CD4-positive, alpha-beta T cell (primary cell): ENCODE results near the gene LGALS14. TPM values are rescaled to one million over a fixed set of nuclear protein-coding genes. Genes with fewer than 3 reads are reported as not detected.
"Not testable (repeated sequence)": the region's sequence is repeated elsewhere in the genome, so short reads cannot be mapped to it uniquely, and the experiment has no call there.

ENCODE experiments used
- ATAC-seq: fragments of 200-7000 bp; cut with Tn5 transposase; one replicate; pipeline ENCODE4 v1.10.0; 2022; ENCODE audit warnings: mild to moderate bottlenecking; ENCODE audit not compliant: poor library complexity
- CTCF ChIA-PET: fragments of 350-600 bp; sonication (Branson Sonifier 250); formaldehyde crosslinking; loops from one replicate; lab custom pipeline; 2021; ENCODE audit warnings: antibody characterized with exemption, inconsistent platforms; lab: Charles Lee
- POLR2A ChIA-PET: fragments of 350-600 bp; sonication (Branson Sonifier 250); formaldehyde crosslinking; loops from one replicate; lab custom pipeline; 2021; ENCODE audit warnings: antibody characterized with exemption, inconsistent platforms; lab: Charles Lee
- DNase-seq, 14 experiments: peaks; one replicate each; pipeline ENCODE4 v3.0.0-alpha.2; 2013 to 2020; ENCODE audit warnings: mixed read lengths in 2 of 14
- H3K27ac ChIP-seq, 2 donors: one replicate each; pipeline versions ENCODE4 v1.5.1 to v1.7.0; 2013; ENCODE audit warnings: low read length in 2 of 2, low read depth in 1 of 2, mild to moderate bottlenecking in 1 of 2
- H3K27me3 ChIP-seq, 2 experiments: 1 replicate in 1 of 2; 2 replicates in 1 of 2; pipeline versions ENCODE4 v1.6.1 to v1.7.0; 2013; ENCODE audit warnings: low read length in 2 of 2, control low read depth in 1 of 2, mild to moderate bottlenecking in 1 of 2, moderate library complexity in 1 of 2; ENCODE audit not compliant: insufficient read depth in 2 of 2, control insufficient read depth in 1 of 2
- H3K36me3 ChIP-seq: one replicate; pipeline ENCODE4 v1.6.1; 2013; ENCODE audit warnings: low read length, control low read depth; ENCODE audit not compliant: insufficient read depth
- H3K4me1 ChIP-seq: one replicate; pipeline ENCODE4 v1.6.1; 2013; ENCODE audit warnings: low read length, control low read depth; ENCODE audit not compliant: insufficient read depth
- H3K4me3 ChIP-seq: one replicate; pipeline ENCODE4 v1.5.1; 2013; ENCODE audit warnings: mild to moderate bottlenecking, low read length, moderate library complexity
- H3K9me3 ChIP-seq, 2 experiments: 1 replicate in 1 of 2; 2 replicates in 1 of 2; pipeline versions ENCODE4 v1.6.1 to v1.7.0; 2013; ENCODE audit warnings: low read length in 2 of 2, mild to moderate bottlenecking in 2 of 2, control low read depth in 1 of 2, moderate library complexity in 1 of 2; ENCODE audit not compliant: control insufficient read depth in 1 of 2, insufficient read depth in 1 of 2
- H3K27ac Mint-ChIP-seq: one replicate; pipeline ENCODE4 v1.8.0; 2020; ENCODE audit warnings: mixed read lengths
- H3K27me3 Mint-ChIP-seq: one replicate; pipeline ENCODE4 v1.8.0; 2021; ENCODE audit warnings: mixed read lengths
- H3K36me3 Mint-ChIP-seq: one replicate; pipeline ENCODE4 v1.8.0; 2021; ENCODE audit warnings: low read depth, mixed read lengths
- H3K4me1 Mint-ChIP-seq: one replicate; pipeline ENCODE4 v1.8.0; 2021; ENCODE audit warnings: low read depth, mixed read lengths
- H3K4me3 Mint-ChIP-seq: one replicate; pipeline ENCODE4 v1.8.0; 2020; ENCODE audit warnings: mild to moderate bottlenecking, mixed read lengths
- H3K9me3 Mint-ChIP-seq: one replicate; pipeline ENCODE4 v1.8.0; 2020; ENCODE audit warnings: mixed read lengths
- intact Hi-C, 2 experiments: fragments of 100-400 bp; cut with DNase I in 1 of 2; cut with micrococcal nuclease in 1 of 2; formaldehyde crosslinking; loops; one replicate each; pipeline versions ENCODE4 v1.15.1 to v1.9.0; 2023 to 2025; cut with DNase I, micrococcal nuclease
- total RNA-seq, 174 experiments: library from RNA in 2 of 174; stranded (reverse) in 2 of 174; gene quantifications; one replicate each; pipeline ENCODE4 v1.2.3 and lab custom pipeline; 2021 to 2026
- TF ChIP-seq, protein P1 (sequence below): fragments of 200-600 bp; IDR thresholded peaks from one replicate; pipeline ENCODE4 v1.8.0; 2022; ENCODE audit warnings: antibody characterized with exemption, mild to moderate bottlenecking

Gene LGALS14
- total RNA-seq, 2 experiments from 2014 or later = not detected

DNA sequence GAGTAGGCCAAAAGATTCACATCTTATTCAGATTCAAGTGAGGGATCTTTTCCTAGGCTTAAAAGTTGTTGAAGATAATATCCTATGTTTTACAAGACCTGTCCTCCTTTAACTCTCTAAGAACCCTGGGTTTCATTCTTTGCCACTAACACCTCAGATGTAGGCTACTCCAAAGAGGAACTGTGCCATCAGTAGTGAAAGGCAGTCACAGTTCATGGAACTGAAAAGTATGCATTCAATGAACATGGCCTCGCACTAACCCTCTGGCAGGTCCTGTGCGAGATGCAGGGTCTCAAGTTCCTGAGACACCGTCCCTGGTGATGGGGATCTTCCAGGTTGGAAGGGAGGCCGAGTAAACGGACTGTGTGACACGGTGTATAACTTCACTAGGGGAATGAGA, 4.3 kb downstream of the LGALS14 start:
- intact Hi-C loops = no loop called here
- Histone ChIP-seq H3K9me3 (no peaks in the 10 kb centered on the region), H3K36me3 (no peaks in the 10 kb centered on the region), H3K4me1 (peaks cover 19% of the 10 kb centered on the region), H3K4me3 (no peak overlapping the region), H3K27ac (no peak overlapping the region), H3K27me3 (no peaks in the 10 kb centered on the region)
- ATAC-seq = no peak
- H3K27ac Mint-ChIP-seq = no peak overlapping the region
- CTCF ChIA-PET = no interaction called here
- POLR2A ChIA-PET = no interaction called here
- H3K4me3 Mint-ChIP-seq = no peak overlapping the region
- H3K27me3 Mint-ChIP-seq = peaks cover 3% of the 10 kb centered on the region
- TF ChIP-seq, protein P1, sequence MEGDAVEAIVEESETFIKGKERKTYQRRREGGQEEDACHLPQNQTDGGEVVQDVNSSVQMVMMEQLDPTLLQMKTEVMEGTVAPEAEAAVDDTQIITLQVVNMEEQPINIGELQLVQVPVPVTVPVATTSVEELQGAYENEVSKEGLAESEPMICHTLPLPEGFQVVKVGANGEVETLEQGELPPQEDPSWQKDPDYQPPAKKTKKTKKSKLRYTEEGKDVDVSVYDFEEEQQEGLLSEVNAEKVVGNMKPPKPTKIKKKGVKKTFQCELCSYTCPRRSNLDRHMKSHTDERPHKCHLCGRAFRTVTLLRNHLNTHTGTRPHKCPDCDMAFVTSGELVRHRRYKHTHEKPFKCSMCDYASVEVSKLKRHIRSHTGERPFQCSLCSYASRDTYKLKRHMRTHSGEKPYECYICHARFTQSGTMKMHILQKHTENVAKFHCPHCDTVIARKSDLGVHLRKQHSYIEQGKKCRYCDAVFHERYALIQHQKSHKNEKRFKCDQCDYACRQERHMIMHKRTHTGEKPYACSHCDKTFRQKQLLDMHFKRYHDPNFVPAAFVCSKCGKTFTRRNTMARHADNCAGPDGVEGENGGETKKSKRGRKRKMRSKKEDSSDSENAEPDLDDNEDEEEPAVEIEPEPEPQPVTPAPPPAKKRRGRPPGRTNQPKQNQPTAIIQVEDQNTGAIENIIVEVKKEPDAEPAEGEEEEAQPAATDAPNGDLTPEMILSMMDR = no peak
- DNase-seq = no peak
- H3K36me3 Mint-ChIP-seq = no peaks in the 10 kb centered on the region
- no peaks in the 10 kb centered on the region for H3K9me3 Mint-ChIP-seq
- H3K4me1 Mint-ChIP-seq = peaks cover 37% of the 10 kb centered on the region

DNA sequence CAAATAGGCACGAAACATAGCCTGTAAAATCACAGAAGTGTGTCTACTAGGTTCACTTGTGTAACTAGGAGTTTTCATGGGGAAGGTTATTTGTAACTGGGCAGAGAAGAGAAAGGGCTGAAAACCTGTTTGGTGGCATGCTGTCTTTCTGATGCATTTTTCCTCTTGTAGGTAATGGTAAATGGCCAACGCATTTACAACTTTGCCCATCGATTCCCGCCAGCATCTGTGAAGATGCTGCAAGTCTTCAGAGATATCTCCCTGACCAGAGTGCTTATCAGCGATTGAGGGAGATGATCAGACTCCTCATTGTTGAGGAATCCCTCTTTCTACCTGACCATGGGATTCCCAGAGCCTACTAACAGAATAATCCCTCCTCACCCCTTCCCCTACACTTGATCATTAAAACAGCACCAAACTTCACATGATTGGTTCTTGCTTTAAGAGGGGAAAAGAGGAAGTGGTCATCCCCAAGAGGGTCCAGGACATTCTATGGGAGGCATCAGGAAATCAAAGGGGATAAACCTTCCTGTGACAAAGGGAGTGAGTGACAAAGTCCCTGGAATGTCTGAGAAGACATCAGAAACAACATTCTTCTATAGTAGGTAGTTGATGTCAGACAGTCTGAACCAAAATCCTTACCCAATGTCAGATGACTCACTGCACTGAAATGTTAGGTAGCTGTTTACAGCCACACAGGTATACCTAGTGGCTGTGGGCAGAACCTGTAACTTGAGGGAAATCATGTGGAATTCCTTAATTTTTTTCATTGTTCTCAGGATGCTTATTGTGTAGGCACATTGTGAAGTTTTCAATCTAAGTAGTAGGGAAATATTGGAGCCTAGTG, 5.0 kb downstream of the LGALS14 start:
- Histone ChIP-seq H3K4me3 (no peak overlapping the region), H3K27ac (no peak overlapping the region), H3K27me3 (no peaks in the 10 kb centered on the region), H3K4me1 (peaks cover 19% of the 10 kb centered on the region), H3K9me3 (no peaks in the 10 kb centered on the region), H3K36me3 (no peaks in the 10 kb centered on the region)
- no peaks in the 10 kb centered on the region for H3K36me3 Mint-ChIP-seq
- H3K27ac Mint-ChIP-seq = no peak overlapping the region
- no peak for ATAC-seq
- H3K4me1 Mint-ChIP-seq = peaks cover 34% of the 10 kb centered on the region
- CTCF ChIA-PET = no interaction called here
- no peaks in the 10 kb centered on the region for H3K9me3 Mint-ChIP-seq
- TF ChIP-seq, protein P1 = no peak
- peaks cover 3% of the 10 kb centered on the region for H3K27me3 Mint-ChIP-seq
- H3K4me3 Mint-ChIP-seq = no peak overlapping the region
- intact Hi-C loops = no loop called here
- POLR2A ChIA-PET = no interaction called here
- DNase-seq = no peak

DNA sequence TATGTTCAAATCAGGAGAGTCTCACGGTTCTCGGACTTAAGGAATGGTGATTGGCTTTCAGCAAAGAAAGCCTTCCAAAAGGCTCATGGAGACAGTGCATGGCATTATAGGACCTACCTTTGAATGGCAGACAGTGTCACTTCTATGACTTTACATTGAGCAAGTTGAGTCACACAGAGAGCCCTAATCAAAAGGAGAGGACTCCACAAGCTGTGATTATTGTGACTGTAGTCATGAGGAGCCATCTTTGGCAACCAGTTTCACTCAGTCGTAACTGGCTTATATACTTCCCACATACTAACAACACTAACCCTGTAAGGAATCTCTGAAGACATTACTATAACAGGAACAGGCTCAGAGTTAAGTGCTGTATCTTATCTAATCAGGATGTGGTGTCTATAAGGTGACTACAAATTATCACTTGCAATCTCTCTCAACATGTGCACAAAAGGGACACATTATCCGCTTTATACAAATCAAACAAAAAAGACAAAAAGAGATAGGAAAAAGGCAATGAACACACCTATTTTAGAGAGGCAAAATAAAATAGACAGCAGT, 6.1 kb downstream of the LGALS14 start:
- CTCF ChIA-PET = no interaction called here

DNA sequence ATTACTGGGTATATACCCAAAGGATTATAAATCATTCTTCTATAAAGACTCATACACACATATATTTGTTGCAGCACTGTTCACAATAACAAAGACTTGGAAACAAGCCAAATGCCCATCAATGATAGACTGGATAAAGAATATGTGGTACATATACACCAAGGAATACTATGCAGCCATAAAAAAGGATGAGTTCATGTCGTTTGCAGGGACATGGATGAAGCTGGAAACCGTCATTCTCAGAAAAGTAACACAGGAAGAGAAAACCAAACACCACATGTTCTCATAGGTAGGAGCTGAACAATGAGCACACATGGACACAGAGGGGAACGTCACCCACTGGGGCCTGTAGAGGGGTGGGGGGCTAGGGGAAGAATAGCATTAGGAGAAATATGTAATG, 15.9 kb downstream of the LGALS14 start:
- H3K36me3 ChIP-seq, H3K4me1 Mint-ChIP-seq, H3K9me3 Mint-ChIP-seq, H3K9me3 ChIP-seq, H3K27me3 ChIP-seq, DNase-seq, H3K4me3 Mint-ChIP-seq, CTCF ChIA-PET, H3K4me1 ChIP-seq, H3K4me3 ChIP-seq, ATAC-seq, H3K27ac ChIP-seq, POLR2A ChIA-PET, H3K27ac Mint-ChIP-seq, intact Hi-C loops, H3K36me3 Mint-ChIP-seq: not testable (repeated sequence)
- peaks cover 55% of the 10 kb centered on the region for H3K27me3 Mint-ChIP-seq

More for the DNA sequence above, 6.1 kb downstream of the LGALS14 start:
- Histone ChIP-seq H3K9me3 (no peaks in the 10 kb centered on the region), H3K4me3 (no peak overlapping the region), H3K36me3 (no peaks in the 10 kb centered on the region), H3K27ac (no peak overlapping the region), H3K4me1 (peaks cover 16% of the 10 kb centered on the region), H3K27me3 (no peaks in the 10 kb centered on the region)
- TF ChIP-seq, protein P1 = no peak
- peak in 1 of 14 experiments; percentile 35 for DNase-seq
- intact Hi-C loops = no loop called here
- peaks cover 22% of the 10 kb centered on the region for H3K4me1 Mint-ChIP-seq
- no peaks in the 10 kb centered on the region for H3K9me3 Mint-ChIP-seq
- no peaks in the 10 kb centered on the region for H3K36me3 Mint-ChIP-seq
- no peak overlapping the region for H3K4me3 Mint-ChIP-seq
- no peak for ATAC-seq
- H3K27ac Mint-ChIP-seq = no peak overlapping the region
- peaks cover 7% of the 10 kb centered on the region for H3K27me3 Mint-ChIP-seq
- POLR2A ChIA-PET = interaction anchor here (0.7 kb wide), 1 partner anchor 260 kb away, joined by 3 read pairs; no protein-coding TSS in a partner anchor
